Trophoblast cell (in vitro differentiated cells and primary cell): Measurements from ENCODE around the gene TCHHL1.

Source experiments
- DNase-seq, 2 donors: peaks; one replicate each; pipeline ENCODE4 v3.0.0-alpha.2; 2016
- H2AFZ ChIP-seq: 2 replicates; pipeline ENCODE4 v1.6.1; 2013; ENCODE audit warnings: low read length, moderate library complexity, mild to moderate bottlenecking; ENCODE audit not compliant: insufficient read depth, poor library complexity
- H2AK5ac ChIP-seq: 2 replicates; pipeline ENCODE4 v1.6.1; 2013; ENCODE audit warnings: mild to moderate bottlenecking, low read length
- H2BK120ac ChIP-seq: 2 replicates; pipeline ENCODE4 v1.6.1; 2013; ENCODE audit warnings: low read length, mild to moderate bottlenecking, moderate library complexity; ENCODE audit not compliant: insufficient read depth, poor library complexity
- H2BK12ac ChIP-seq: 2 replicates; pipeline ENCODE4 v1.6.1; 2013; ENCODE audit warnings: mild to moderate bottlenecking, low read length, moderate library complexity
- H2BK5ac ChIP-seq: 2 replicates; pipeline ENCODE4 v1.6.1; 2013; ENCODE audit warnings: low read length, low read depth, moderate library complexity, mild to moderate bottlenecking; ENCODE audit not compliant: poor library complexity
- H3K14ac ChIP-seq: 2 replicates; pipeline ENCODE4 v1.6.1; 2013; ENCODE audit warnings: mild to moderate bottlenecking, low read length
- H3K18ac ChIP-seq: 2 replicates; pipeline ENCODE4 v1.6.1; 2013; ENCODE audit warnings: mild to moderate bottlenecking, low read length
- H3K23ac ChIP-seq: 2 replicates; pipeline ENCODE4 v1.6.1; 2013; ENCODE audit warnings: low read length
- H3K27ac ChIP-seq: 2 replicates; pipeline ENCODE4 v1.5.1; 2013; ENCODE audit warnings: low read depth, mild to moderate bottlenecking, inconsistent platforms, low read length, moderate library complexity
- H3K27me3 ChIP-seq: 2 replicates; pipeline ENCODE4 v1.6.1; 2013; ENCODE audit warnings: inconsistent platforms, mild to moderate bottlenecking, low read length, moderate library complexity; ENCODE audit not compliant: insufficient read depth
- H3K36me3 ChIP-seq, 2 experiments: 1 replicate in 1 of 2; 2 replicates in 1 of 2; pipeline ENCODE4 v1.6.1; 2013; ENCODE audit warnings: low read length in 2 of 2, mild to moderate bottlenecking in 2 of 2, moderate library complexity in 1 of 2; ENCODE audit not compliant: insufficient read depth in 2 of 2, control insufficient read depth in 1 of 2
- H3K4ac ChIP-seq: 2 replicates; pipeline ENCODE4 v1.6.1; 2013; ENCODE audit warnings: low read depth, mild to moderate bottlenecking, low read length, moderate library complexity
- H3K4me1 ChIP-seq, 2 experiments: 1 replicate in 1 of 2; 2 replicates in 1 of 2; pipeline ENCODE4 v1.6.1; 2013; ENCODE audit warnings: low read length in 2 of 2, mild to moderate bottlenecking in 2 of 2, moderate library complexity in 1 of 2; ENCODE audit not compliant: insufficient read depth in 2 of 2, control insufficient read depth in 1 of 2
- H3K4me2 ChIP-seq: 2 replicates; pipeline ENCODE4 v1.6.1; 2013; ENCODE audit warnings: inconsistent platforms, mild to moderate bottlenecking, low read length, moderate library complexity
- H3K4me3 ChIP-seq: 2 replicates; pipeline ENCODE4 v1.5.1; 2013; ENCODE audit warnings: mild to moderate bottlenecking, low read depth, low read length, inconsistent platforms
- H3K79me1 ChIP-seq: one replicate; pipeline ENCODE4 v1.6.1; 2013; ENCODE audit warnings: low read length
- H3K79me2 ChIP-seq: 2 replicates; pipeline ENCODE4 v1.6.1; 2013; ENCODE audit warnings: low read length, mild to moderate bottlenecking; ENCODE audit not compliant: control insufficient read depth, insufficient read depth, poor library complexity
- H3K9ac ChIP-seq: 2 replicates; pipeline ENCODE4 v1.6.1; 2013; ENCODE audit warnings: mild to moderate bottlenecking, low read length
- H3K9me3 ChIP-seq: 2 replicates; pipeline ENCODE4 v1.6.1; 2013; ENCODE audit warnings: low read depth, mild to moderate bottlenecking, control low read depth, inconsistent platforms, low read length; ENCODE audit not compliant: insufficient read depth
- H4K12ac ChIP-seq: 2 replicates; pipeline ENCODE4 v1.6.1; 2013; ENCODE audit warnings: low read depth, mild to moderate bottlenecking, low read length, moderate library complexity
- H4K8ac ChIP-seq: 2 replicates; pipeline ENCODE4 v1.6.1; 2013; ENCODE audit warnings: low read depth, mild to moderate bottlenecking, low read length, moderate library complexity
- H4K91ac ChIP-seq: one replicate; pipeline ENCODE4 v1.6.1; 2013; ENCODE audit warnings: low read depth, mild to moderate bottlenecking, low read length, moderate library complexity
- WGBS: extraction: QIAGEN DNeasy Blood & Tissue Kit; methylation state at CpG from one replicate; pipeline ENCODE4 v1.1.7; 2013; ENCODE audit warnings: missing lambda C conversion rate; ENCODE audit not compliant: insufficient read length, insufficient coverage; ENCODE audit errors: extremely low coverage; 5-methylcytosine and 5-hydroxymethylcytosine counted together

Gene TCHHL1

GRCh38 chr1:152038871-152039270 lies 50.0 kb downstream of the TCHHL1 start:
- no peak overlapping the region for H2BK12ac ChIP-seq
- H3K27me3 ChIP-seq = no peaks in the 10 kb centered on the region
- no peak overlapping the region for H3K18ac ChIP-seq
- no peak overlapping the region for H3K14ac ChIP-seq
- H2BK5ac ChIP-seq = no peak overlapping the region
- H2AK5ac ChIP-seq = no peak overlapping the region
- H4K8ac ChIP-seq = no peak overlapping the region
- H3K4ac ChIP-seq = no peak overlapping the region
- H4K91ac ChIP-seq = no peak overlapping the region
- DNase-seq = no peak
- H3K79me2 ChIP-seq = peaks cover 20% of the 10 kb centered on the region
- H3K9ac ChIP-seq = no peak overlapping the region
- no CpG with 5 or more reads among the region's 10 CpGs for WGBS
- H3K4me2 ChIP-seq = no peak overlapping the region
- peaks cover 28% of the 10 kb centered on the region for H3K79me1 ChIP-seq
- no peak overlapping the region for H4K12ac ChIP-seq
- H2BK120ac ChIP-seq = no peak overlapping the region
- peaks cover 5 to 6% of the 10 kb centered on the region in 2 experiments for H3K4me1 ChIP-seq
- H3K27ac ChIP-seq = no peak overlapping the region
- no peak overlapping the region for H2AFZ ChIP-seq
- no peak overlapping the region for H3K23ac ChIP-seq
- no peak overlapping the region for H3K4me3 ChIP-seq
- H3K9me3 ChIP-seq = no peaks in the 10 kb centered on the region
- H3K36me3 ChIP-seq = peaks cover 0 to under 1% of the 10 kb centered on the region in 2 experiments

- peak within 1 kb of the TSS; percentile 94 for H4K12ac ChIP-seq
- peak within 1 kb of the TSS; percentile 97 for H2BK120ac ChIP-seq
- peak within 1 kb of the TSS; percentile 98 for H3K18ac ChIP-seq
- H3K4me2 ChIP-seq = peak within 1 kb of the TSS; percentile 94
- H2BK12ac ChIP-seq = peak within 1 kb of the TSS; percentile 81
- peak within 1 kb of the TSS; percentile 97 for H4K91ac ChIP-seq
- H3K36me3 ChIP-seq = peaks cover 8 to 21% of the 10 kb centered on the region in 2 experiments
- whole genome bisulfite sequencing = 100% methylated on average over 1 of the region's 53 CpGs
- H4K8ac ChIP-seq = peak within 1 kb of the TSS; percentile 93
- peak within 1 kb of the TSS; percentile 99 for H3K4ac ChIP-seq
- peaks cover 22% of the 10 kb centered on the region for H3K79me2 ChIP-seq
- no peak within 1 kb of the TSS for H3K23ac ChIP-seq
- H2BK5ac ChIP-seq = peak within 1 kb of the TSS; percentile 98
- peak within 1 kb of the TSS; percentile 98 for H3K27ac ChIP-seq
- H3K9me3 ChIP-seq = no peaks in the 10 kb centered on the region
- peak within 1 kb of the TSS; percentile 99 for H3K14ac ChIP-seq
- peaks cover 26% of the 10 kb centered on the region for H3K79me1 ChIP-seq
- peak within 1 kb of the TSS; percentile 92 for H3K4me3 ChIP-seq
- no peaks in the 10 kb centered on the region for H3K27me3 ChIP-seq
- peak within 1 kb of the TSS; percentile 50 for H2AFZ ChIP-seq
- H3K9ac ChIP-seq = peak within 1 kb of the TSS; percentile 95
- peak; percentile 95 for DNase-seq
- peak within 1 kb of the TSS; percentile 96 for H2AK5ac ChIP-seq
- peaks cover 7 to 12% of the 10 kb centered on the region in 2 experiments for H3K4me1 ChIP-seq
Measured at GRCh38 chr1:152036267-152037216, 52.3 kb downstream of the TCHHL1 start, which contains the start of gene S100A11. Gene S100A11 (minus strand): TSS chr1:152037004. CDS start chr1:152036915, 89 bp downstream.

- H3K36me3 ChIP-seq = peaks cover 8 to 25% of the 10 kb centered on the region in 2 experiments
- peak overlapping the region; percentile 68 for H2BK12ac ChIP-seq
- DNase-seq = peak in 1 of 2 donors; percentile 62
- peak overlapping the region; percentile 85 for H4K12ac ChIP-seq
- H2BK120ac ChIP-seq = peak overlapping the region; percentile 97
- peaks cover 22% of the 10 kb centered on the region for H3K79me2 ChIP-seq
- H3K9ac ChIP-seq = peak overlapping the region; percentile 95
- peak overlapping the region; percentile 97 for H4K91ac ChIP-seq
- H3K4ac ChIP-seq = peak overlapping the region; percentile 99
- no peaks in the 10 kb centered on the region for H3K27me3 ChIP-seq
- H3K4me3 ChIP-seq = peak overlapping the region; percentile 92
- H2BK5ac ChIP-seq = peak overlapping the region; percentile 98
- no CpG with 5 or more reads among the region's 17 CpGs for WGBS
- H3K4me1 ChIP-seq = peaks cover 7 to 12% of the 10 kb centered on the region in 2 experiments
- peak overlapping the region; percentile 95 for H4K8ac ChIP-seq
- H3K79me1 ChIP-seq = peaks cover 26% of the 10 kb centered on the region
- H3K27ac ChIP-seq = peak overlapping the region; percentile 98
- H2AK5ac ChIP-seq = peak overlapping the region; percentile 97
- no peak overlapping the region for H3K23ac ChIP-seq
- peak overlapping the region; percentile 99 for H3K14ac ChIP-seq
- no peaks in the 10 kb centered on the region for H3K9me3 ChIP-seq
- peak overlapping the region; percentile 94 for H3K4me2 ChIP-seq
- H3K18ac ChIP-seq = peak overlapping the region; percentile 98
- peak overlapping the region; percentile 84 for H2AFZ ChIP-seq
Measured at GRCh38 chr1:152035539-152036266, 53.2 kb downstream of the TCHHL1 start.
